Ramos (cell line): ENCODE measurements around the gene EIF2B2.
"Not testable (repeated sequence)": the region's sequence is repeated elsewhere in the genome, so short reads cannot be mapped to it uniquely, and the experiment has no call there.

Experiments used
- in situ Hi-C: fragments of 300-500 bp; cut with MboI; formaldehyde crosslinking; loops from one replicate; pipeline ENCODE4 v1.14.3; 2022; ENCODE audit warnings: low sequenced_read_pairs; ENCODE audit not compliant: unreplicated experiment

EIF2B2 gene

DNA sequence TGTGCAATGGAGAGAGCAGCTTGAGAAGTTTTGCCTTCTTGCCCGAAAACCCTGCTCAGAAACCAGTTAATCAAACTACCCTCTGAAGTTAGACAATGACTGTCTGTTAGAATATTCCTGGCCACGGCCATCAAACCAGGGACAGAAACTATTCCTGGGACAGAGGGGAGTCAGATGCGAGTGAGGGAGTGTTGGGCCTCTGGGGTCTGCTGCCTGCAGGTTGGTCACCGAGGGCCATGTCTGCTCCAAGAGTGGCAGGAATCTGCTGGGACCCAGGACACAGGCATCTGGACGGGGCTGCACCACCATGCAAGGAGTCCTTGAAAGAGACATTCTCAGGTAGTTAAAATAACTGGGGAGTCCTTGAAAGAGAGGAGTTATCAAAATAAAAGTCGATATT, 16.9 kb upstream of the EIF2B2 start:
- in situ Hi-C loops, result no loop called here

DNA sequence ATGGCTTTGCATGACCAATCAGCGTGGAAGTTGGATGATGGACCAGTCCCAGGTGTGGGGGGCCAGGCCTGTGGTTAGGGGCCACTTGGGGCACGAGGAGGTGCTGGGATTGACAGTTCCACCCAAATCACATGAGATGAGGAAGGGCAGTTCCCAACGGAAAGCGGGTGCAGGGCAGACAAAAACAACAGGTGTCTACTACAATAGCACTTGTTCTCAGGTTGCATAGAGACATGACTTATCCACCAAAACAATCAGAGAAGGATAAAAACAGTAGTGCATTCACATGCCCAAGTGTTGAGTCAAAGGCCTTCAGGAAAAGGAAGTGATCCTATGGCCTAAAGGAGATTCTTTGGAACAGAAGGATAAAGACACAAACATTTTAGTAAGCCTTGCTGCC, 14.6 kb upstream of the EIF2B2 start:
- in situ Hi-C loops, result no loop called here

DNA sequence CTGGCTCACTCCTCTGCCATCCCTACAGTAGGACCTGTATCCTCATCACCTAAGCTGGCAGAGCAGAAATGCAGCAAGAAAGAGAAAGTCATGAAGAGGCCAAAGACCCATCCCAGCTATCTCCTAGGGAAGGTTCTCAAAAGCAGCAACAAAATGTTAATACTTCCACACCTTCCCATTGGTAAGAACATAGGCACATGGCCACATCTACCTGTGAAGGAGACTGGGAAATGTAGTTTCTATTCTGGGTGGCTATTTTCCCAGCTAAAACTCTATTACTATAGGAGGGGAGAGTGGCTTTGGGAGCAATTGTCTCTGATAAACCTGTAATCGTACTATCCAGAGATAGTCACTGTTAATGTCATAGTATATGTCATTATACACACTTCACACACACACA, 13.7 kb upstream of the EIF2B2 start:
- in situ Hi-C loops, result no loop called here

DNA sequence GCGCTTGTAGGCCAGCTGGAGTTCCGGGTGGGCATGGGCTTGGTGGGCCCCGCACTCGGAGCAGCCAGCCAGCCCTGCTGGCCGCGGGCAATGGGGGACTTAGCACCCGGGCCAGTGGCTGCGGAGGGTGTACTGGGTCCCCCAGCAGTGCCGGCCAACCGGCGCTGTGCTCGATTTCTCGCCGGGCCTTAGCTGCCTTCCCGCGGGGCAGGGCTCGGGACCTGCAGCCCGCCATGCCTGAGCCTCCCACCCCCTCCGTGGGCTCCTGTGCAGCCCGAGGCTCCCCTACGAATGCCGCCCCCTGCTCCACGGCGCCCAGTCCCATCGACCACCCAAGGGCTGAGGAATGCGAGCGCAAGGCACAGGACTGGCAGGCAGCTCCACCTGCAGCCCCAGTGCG, 8.5 kb upstream of the EIF2B2 start:
- in situ Hi-C loops, result not testable (repeated sequence)

DNA sequence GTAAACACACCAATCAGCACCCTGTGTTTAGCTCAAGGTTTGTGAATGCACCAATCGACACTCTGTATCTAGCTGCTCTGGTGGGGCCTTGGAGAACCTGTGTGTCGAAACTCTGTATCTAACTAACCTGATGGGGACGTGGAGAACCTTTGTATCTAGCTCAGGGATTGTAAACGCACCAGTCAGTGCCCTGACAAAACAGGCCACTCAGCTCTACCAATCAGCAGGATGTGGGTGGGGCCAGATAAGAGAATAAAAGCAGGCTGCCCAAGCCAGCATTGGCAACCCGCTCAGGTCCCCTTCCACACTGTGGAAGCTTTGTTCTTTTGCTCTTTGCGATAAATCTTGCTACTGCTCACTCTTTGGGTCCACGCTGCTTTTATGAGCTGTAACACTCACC, 6.9 kb upstream of the EIF2B2 start:
- in situ Hi-C loops, result not testable (repeated sequence)

DNA sequence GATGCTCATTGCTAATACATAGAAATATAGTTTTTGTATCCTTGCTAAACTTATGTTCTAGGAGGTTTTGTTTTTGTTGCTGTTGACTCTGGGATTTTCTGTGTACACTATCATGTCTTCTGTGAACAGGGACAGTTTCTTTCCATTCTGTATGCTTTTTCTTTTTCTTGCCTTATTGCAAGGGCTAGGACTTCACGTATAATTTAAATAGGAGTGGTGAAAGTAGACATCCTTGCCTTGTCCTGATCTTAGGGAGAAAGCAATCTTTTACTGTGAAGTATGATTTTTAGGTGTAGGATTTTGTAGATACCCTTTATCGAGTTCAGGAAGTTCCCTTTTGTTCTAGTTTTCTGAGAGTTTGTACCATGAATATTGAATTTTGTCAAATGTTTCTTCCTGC, 1.5 kb upstream of the EIF2B2 start:
- in situ Hi-C loops, result no loop called here

DNA sequence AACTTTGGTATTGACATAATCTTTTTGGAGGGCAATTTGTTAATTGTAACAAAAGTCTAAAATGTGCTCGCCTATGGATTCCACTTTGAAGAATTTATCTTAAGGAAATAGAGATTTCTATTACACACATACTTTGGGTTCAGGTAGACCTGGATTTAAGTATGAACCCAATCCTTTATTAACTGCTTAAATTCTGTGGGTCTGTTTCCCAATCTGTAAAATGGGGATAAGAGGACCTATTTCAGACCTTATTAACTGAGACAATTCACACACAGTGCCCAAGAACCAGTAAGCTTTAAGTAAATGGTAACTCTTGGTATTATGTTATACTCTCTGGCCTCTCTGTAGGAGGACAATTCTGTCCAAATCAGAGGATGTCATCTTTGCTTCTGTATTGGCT, 822 bp upstream of the EIF2B2 start:
- in situ Hi-C loops, result no loop called here

DNA sequence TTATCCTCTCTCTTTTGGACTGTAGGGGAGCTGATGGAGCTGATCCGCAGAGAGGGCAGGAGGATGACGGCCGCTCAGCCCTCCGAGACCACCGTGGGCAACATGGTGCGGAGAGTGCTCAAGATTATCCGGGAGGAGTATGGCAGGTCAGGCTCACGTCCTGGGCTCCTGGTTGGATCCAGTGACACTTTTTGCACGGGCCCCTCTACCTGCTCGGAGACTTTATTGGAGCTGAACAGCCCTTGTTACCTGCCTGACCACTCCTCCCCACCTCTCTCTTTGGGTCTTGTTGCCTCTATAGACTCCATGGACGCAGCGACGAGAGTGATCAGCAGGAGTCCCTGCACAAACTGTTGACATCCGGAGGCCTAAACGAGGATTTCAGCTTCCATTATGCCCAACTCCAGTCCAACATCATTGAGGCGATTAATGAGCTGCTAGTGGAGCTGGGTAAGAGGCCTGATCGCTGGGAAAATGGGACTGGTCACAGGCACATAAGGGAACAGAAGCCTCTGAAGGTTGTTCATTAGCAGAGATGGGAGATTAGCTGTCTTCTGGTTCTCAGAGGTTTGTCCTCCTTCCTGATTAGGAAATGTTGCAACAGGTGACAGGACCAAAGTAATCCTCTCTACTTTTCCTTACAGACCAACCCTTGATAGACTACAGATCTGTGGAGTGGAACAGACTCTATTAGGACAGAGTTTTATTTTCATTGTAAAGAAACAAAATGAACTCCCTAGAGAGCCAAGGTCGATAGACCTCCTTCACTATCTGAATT, 718 bp downstream of the EIF2B2 start:
- in situ Hi-C loops, result no loop called here

DNA sequence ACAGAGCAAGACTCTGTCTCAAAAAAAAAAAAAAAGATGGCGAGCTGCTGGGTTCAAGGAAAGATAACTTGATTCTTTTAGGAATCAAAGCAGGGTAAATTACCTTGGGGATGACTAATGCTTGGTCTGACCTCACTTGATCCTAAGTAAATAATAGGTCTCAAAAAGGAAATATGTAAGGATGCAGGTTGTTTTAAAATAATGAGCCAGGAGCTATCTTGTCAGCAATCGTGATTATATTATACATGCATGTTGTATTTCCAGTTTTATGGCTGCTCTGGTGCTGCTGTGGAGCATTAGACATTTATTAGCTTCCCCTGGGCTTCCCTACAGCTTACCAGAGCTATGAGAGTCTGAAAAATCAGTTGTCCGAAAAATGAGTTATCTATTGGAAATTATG, 2.6 kb downstream of the EIF2B2 start:
- in situ Hi-C loops, result no loop called here

DNA sequence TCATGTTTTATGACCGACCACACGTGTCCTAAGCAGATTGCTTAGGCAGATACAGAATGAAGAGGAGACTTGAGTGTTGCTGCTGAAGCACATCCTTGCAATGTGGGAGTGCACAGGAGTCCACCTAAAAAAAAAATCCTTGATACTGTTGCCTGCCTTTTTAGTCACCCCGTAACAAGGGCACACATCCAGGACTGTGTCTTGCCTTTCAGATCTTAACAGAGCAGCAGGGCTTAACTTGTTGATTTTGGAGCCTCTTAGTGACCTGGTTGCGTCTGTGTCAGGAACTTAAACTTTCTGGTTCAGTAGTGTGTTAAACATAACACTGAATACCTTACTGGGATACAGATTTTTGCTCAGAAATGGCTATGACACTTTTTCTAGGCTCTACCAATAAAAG, 6.5 kb downstream of the EIF2B2 start:
- in situ Hi-C loops, result no loop called here

DNA sequence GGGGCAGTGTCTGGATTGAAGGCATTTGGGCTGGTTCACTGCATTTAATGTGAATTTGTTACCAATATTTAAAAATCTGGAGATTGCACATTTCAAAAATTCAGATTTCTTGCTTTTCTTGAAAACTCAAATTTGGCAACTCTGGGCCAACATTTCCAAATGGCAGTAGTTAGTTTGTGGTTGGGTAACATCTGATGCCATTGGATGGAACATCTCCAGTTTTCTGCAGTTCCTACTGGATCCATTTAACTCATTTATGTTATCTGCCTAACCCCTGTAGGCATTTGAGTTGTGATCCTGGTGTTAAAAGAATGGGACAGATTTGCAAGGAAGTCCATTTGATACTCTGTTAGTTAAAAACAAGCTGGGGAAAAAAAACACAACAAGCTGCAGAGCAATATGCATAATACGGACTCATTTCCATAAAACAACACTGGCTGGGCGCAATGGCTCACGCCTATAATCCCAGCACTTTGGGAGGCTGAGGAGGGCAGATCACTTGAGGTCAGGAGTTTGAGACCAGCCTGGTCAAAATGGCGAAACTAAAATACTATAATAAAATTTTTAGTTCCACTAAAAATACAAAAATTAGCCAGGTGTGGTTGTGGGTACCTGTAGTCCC, 7.9 kb downstream of the EIF2B2 start:
- in situ Hi-C loops, result no loop called here

DNA sequence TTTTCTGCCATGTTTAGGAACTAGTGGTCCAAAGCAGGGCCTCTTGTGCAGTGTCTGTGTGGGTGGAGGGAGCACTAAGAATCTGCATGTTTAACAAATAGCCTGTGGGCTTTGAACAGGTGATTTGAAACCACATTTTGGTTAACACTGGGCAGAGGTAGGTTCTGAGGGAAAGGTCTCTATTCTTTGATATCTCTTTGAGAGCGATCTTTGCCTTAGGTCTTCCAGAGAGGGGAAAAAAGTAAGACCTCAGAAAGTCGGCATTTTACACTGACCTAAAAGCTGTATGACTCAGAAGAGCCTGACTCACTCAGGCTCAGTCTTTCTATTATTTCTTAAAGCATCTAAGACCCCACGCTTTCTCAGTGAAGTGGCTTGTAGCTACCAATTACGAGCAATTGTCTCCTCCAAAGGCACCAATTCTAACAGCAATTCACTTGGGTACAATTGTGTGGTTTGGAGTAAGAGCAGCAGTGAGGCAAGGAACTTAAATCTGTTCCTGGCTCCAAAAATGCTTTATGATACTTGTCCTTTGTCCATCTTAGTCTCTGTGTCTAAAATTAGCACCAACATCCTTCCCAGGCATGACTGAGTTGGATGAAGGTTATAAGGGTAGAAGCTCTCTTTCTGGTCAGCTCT, 8.8 kb downstream of the EIF2B2 start:
- in situ Hi-C loops, result no loop called here

DNA sequence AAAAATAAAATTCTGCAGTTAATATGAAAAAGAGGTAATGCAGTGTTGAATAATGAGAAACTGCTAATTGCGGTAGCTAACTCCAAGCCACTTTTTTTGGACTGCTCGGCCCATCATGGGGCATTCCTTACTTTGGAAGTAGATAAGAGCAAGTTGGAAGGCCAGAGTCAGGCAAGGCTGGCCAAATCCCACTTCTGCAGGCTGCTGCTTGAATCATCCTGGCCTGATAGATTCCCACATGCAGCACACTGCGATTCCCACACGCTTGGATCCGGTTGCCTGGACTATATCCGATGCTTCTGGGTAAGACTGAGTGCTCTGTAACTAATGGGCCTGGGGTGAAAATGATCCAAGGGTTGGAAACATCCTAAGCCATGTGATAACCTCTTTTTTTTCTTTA, 10.6 kb downstream of the EIF2B2 start:
- in situ Hi-C loops, result no loop called here

DNA sequence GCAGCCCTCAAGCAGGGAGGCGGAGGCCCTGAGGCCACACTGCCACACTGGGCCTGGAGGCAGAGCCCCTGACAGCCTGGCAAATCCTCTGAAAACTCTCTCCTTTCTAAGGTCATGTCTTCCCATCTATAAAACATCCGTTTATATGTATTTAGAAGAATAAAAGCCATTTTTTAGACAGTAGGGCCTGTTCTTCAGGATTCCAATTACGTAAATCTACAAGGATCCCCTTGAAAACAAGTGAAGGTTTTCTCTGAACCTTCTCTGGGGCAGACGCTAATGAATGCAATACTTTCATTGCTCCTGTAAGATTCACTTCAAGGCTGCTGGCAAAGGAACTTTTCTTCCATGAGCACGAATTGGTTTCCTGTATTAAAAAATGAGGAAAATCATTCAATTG, 12.8 kb downstream of the EIF2B2 start:
- in situ Hi-C loops, result no loop called here

DNA sequence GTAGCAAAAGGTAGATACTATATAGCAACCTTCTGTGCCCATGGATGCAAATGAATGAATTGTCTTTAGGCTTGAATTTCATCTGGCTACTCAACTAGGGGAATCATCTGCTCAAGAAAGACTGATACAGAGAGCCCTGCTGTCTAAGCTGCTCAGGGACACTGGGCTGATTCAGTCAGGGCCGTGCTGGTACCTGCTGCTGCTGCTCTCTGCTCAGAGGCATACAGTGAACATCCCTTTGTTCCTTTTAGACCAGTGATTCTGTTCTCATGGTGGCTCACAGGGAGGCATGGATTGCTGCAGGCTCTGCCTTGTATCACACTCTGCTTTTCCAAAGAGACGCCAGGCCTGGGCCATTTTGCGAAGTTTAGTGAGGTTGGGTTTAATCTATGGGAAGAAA, 14.1 kb downstream of the EIF2B2 start:
- in situ Hi-C loops, result no loop called here

DNA sequence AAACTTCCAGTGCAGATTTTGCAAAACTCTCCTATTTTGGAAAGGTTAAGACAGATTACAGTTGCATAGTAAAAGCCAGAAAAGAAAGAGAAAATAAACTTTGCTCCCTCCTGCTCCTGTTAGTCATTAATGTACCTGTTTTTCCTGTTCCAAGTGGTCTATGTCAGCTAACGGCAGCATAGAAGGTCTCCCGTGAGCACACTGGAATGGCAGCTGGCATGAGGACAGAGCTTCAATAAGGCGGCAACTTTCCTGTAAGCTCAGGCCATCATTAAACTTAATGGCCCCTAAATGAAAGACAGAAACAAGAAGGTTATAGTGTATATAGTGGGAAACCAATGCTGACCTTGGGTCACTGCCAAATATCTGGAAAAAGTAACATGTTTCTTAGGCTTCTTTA, 16.0 kb downstream of the EIF2B2 start:
- in situ Hi-C loops, result no loop called here

DNA sequence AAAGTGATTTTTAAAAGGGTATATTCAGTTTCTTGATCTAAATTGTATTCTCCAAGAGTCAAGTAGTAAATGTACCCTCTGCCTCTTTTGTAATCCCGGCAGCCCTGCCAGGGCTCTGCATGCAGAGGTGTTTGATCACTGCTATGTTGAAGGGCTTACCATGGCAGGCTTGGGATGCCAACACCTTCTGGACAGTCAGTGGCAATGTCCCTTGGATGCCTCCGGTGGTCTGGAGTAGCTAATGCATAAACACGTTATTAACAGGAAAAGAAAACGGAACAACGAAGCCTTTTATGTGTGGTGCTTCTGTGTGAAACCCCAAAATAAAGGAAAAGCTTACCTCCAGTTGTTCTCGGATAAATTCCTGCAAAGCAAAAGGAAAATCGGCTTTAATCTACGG, 19.9 kb downstream of the EIF2B2 start:
- in situ Hi-C loops, result no loop called here

DNA sequence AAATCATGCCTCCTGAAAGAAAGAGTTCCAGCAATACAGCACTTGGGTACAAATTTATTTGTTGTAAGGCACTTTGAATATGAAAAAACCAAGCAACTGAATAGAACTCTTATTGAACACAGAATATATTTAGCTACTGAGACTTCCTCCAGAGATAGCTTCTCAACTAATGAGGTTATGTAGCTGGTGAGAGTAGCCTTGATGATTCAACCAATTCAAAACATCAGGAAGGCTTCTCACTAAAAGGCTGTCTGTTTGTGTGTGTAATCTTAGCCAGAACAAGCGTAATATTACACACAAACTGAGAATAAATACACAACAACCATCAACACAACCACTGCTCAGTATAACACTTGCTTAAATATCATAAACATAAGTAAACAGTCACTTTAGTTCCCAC, 20.4 kb downstream of the EIF2B2 start:
- in situ Hi-C loops, result no loop called here

DNA sequence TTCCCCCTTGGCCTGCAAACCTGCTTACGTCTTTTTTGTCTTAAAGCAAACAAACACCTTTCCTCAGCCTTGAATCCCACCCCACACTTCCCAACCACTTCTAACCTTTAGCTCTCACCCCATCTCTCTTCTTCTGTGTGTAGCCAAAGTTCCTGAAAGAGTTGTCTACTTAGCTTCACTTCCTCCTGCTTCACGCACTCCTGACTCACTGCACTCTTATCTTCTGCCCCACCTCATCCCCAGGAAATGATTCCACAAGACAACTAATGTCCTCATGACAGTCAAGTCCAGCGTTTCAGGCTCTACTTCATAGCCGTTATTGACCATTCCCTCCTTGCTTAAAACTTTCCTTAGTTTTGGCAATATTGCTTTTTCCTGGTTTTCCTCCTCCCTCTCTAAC, 22.4 kb downstream of the EIF2B2 start:
- in situ Hi-C loops, result no loop called here

DNA sequence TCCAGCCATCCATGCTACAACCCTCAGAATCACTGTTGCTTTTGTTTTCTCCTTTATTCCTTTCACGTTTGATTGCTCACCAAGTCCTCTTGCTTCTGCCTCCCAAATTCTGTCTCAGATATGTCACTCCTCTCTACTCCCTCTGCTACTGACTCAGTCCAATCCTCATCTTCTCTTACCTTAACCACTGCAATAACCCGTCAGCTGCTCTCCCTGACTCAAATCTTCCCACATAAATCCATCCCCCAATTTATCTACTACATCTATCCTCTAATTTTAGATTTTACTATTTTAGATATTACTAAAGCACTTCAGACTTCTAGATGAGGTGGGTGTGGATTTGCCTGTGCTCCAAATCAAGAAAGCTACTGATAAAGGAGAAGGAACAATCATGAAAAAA, 23.2 kb downstream of the EIF2B2 start:
- in situ Hi-C loops, result no loop called here

DNA sequence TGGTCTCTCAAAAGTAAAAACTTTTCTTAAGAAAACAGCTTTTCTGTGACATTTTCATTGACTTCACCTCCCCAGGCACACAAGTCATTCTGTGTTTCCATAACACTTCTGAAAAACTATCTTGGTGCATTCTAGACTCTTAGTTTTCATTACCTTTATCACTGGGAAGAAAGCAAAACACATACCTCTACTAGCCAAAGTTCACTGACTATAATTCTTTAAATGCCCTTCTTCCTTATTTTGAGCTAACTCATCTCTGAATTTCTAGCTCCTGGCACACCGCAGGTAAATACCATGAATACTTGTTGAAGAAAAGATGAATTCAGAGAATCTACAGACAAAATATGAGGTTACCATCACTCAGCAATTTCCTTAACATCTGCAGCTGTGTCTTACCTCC, 27.4 kb downstream of the EIF2B2 start:
- in situ Hi-C loops, result no loop called here

DNA sequence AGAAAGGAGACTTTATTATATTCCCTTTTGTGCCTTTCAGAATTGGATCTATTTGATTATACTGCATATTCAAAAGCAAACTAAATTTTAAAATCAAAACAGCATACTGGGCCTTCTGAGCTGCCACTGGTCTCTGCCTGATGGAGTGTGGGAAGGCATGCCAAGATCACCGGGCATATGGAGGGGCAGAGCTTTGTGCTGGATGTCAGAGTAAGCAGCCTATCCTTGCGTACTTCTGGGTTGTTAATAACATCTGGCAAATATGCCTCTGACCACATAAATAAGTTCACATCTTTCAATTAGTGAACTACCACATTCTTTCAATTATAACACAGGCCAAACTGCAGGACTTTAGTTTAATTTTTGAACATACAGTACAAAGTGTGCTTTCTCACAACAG, 30.2 kb downstream of the EIF2B2 start:
- in situ Hi-C loops, result no loop called here
